Smooth muscle cell of the brain vasculature (primary cell): ENCODE results near the gene ZC3H6.
"Not testable (repeated sequence)": the region's sequence is repeated elsewhere in the genome, so short reads cannot be mapped to it uniquely, and the experiment has no call there.

Experiments
- DNase-seq: peaks from one replicate; pipeline ENCODE4 v3.0.0-alpha.2; 2012; ENCODE audit warnings: low read depth, low spot score

ZC3H6 gene

GRCh38 chr2:112275887-112276773 is 733 bp downstream of the ZC3H6 start:
- peak; percentile 49 for DNase-seq

GRCh38 chr2:112276954-112277353 is 1.6 kb downstream of the ZC3H6 start:
- no peak for DNase-seq

GRCh38 chr2:112277596-112278220 is 2.3 kb downstream of the ZC3H6 start:
- DNase-seq = no peak

GRCh38 chr2:112282066-112282465 is 6.7 kb downstream of the ZC3H6 start:
- not testable (repeated sequence) for DNase-seq

GRCh38 chr2:112283535-112283934 is 8.1 kb downstream of the ZC3H6 start:
- not testable (repeated sequence) for DNase-seq

- DNase-seq = no peak
These were observed 14.7 kb downstream of the ZC3H6 start for GRCh38 chr2:112290088-112290487.

- DNase-seq = no peak
These were observed 15.3 kb downstream of the ZC3H6 start for GRCh38 chr2:112290648-112291047.

GRCh38 chr2:112293636-112294401 is 18.4 kb downstream of the ZC3H6 start:
- no peak for DNase-seq

- DNase-seq = no peak
These were observed 20.1 kb downstream of the ZC3H6 start for GRCh38 chr2:112295407-112296078.

- DNase-seq = no peak
These were observed 21.0 kb downstream of the ZC3H6 start for GRCh38 chr2:112296407-112296806.

- no peak for DNase-seq
These were observed 25.8 kb downstream of the ZC3H6 start for GRCh38 chr2:112301171-112301584.

- no peak for DNase-seq
These were observed 26.6 kb downstream of the ZC3H6 start for GRCh38 chr2:112301973-112302372.

GRCh38 chr2:112304298-112304941 is 29.0 kb downstream of the ZC3H6 start:
- no peak for DNase-seq

- no peak for DNase-seq
These were observed 29.7 kb downstream of the ZC3H6 start for GRCh38 chr2:112305132-112305531.

- no peak for DNase-seq
These were observed 35.5 kb downstream of the ZC3H6 start for GRCh38 chr2:112310906-112311305.

GRCh38 chr2:112311932-112312331 is 36.5 kb downstream of the ZC3H6 start:
- DNase-seq = no peak

GRCh38 chr2:112312821-112313220 is 37.4 kb downstream of the ZC3H6 start:
- no peak for DNase-seq

GRCh38 chr2:112314856-112315255 is 39.5 kb downstream of the ZC3H6 start:
- no peak for DNase-seq

- no peak for DNase-seq
These were observed 42.1 kb downstream of the ZC3H6 start for GRCh38 chr2:112317303-112318158.

GRCh38 chr2:112318515-112318914 is 43.1 kb downstream of the ZC3H6 start:
- no peak for DNase-seq
